K562 (cell line): Measurements from ENCODE around the gene COL23A1. TPM values are rescaled to one million over a fixed set of nuclear protein-coding genes. Genes with fewer than 3 reads are reported as not detected.

Experiments used
- CBX1 ChIP-seq: sonication (generic); IDR thresholded peaks from 2 replicates; pipeline ENCODE4 v1.6.1; 2016; ENCODE audit warnings: antibody characterized with exemption, low read depth, mild to moderate bottlenecking
- CTBP1 ChIP-seq: fragments of 450-650 bp; IDR thresholded peaks from 2 replicates; pipeline ENCODE4 v1.6.1; 2016; ENCODE audit warnings: borderline replicate concordance
- E2F8 ChIP-seq: fragments of 450-650 bp; IDR thresholded peaks from 2 replicates; pipeline ENCODE4 v1.7.1; 2018; ENCODE audit warnings: mild to moderate bottlenecking, low read depth; ENCODE audit not compliant: partially characterized antibody
- FOXJ2 ChIP-seq: fragments of 200-800 bp; sonication (Bioruptor generic); IDR thresholded peaks from 2 replicates; pipeline ENCODE4 v1.6.1; 2016; ENCODE audit warnings: missing genetic modification characterization, missing compliant biosample characterization
- GMEB1 ChIP-seq: fragments of 250-450 bp; sonication (Bioruptor Pico); IDR thresholded peaks from 2 replicates; pipeline ENCODE4 v1.4.0; 2020; ENCODE audit warnings: mild to moderate bottlenecking
- HBP1 ChIP-seq: fragments of 450-650 bp; formaldehyde crosslinking; IDR thresholded peaks from 2 replicates; pipeline ENCODE4 v1.4.0; 2022; ENCODE audit warnings: missing genetic modification characterization
- HMBOX1 ChIP-seq: sonication (generic); IDR thresholded peaks from 2 replicates; pipeline ENCODE4 v1.6.1; 2016
- JUN ChIP-seq, 2 experiments: sonication (generic) in 1 of 2; formaldehyde crosslinking in 1 of 2; IDR thresholded peaks; 2 replicates each; pipeline versions ENCODE4 v1.6.1 to v1.8.0; 2012 to 2022; ENCODE audit warnings: borderline replicate concordance in 2 of 2, mild to moderate bottlenecking in 2 of 2, improper control_type of control experiment in 1 of 2, low read depth in 1 of 2, low read length in 1 of 2, missing genetic modification reagents in 1 of 2
- NELFE ChIP-seq: IDR thresholded peaks from 2 replicates; pipeline ENCODE4 v1.6.1; 2011; ENCODE audit warnings: mild to moderate bottlenecking; ENCODE audit not compliant: insufficient read depth, insufficient read length
- NFIX ChIP-seq: fragments of 250-450 bp; sonication (Bioruptor Pico); IDR thresholded peaks from 2 replicates; pipeline ENCODE4 v1.4.0; 2020; ENCODE audit warnings: low read depth, mild to moderate bottlenecking, moderate library complexity
- POLR2A ChIP-seq: fragments of 450-650 bp; conservative IDR thresholded peaks from 2 replicates; pipeline ENCODE4 v1.6.1; 2016
- POLR2AphosphoS2 ChIP-seq: IDR thresholded peaks from 2 replicates; pipeline ENCODE4 v1.6.1; 2012; ENCODE audit warnings: low read length, improper control_type of control experiment
- SMAD4 ChIP-seq: fragments of 250-450 bp; sonication (Bioruptor Pico); conservative IDR thresholded peaks from 2 replicates; pipeline ENCODE4 v1.8.0; 2021; ENCODE audit warnings: inconsistent platforms, mild to moderate bottlenecking, moderate library complexity
- SRSF7 ChIP-seq: fragments of 200-400 bp; formaldehyde crosslinking; optimal IDR thresholded peaks from 2 replicates; pipeline ENCODE3; 2017; ENCODE audit warnings: mild to moderate bottlenecking, low read depth, low read length
- TAF15 ChIP-seq: fragments of 200-400 bp; formaldehyde crosslinking; IDR thresholded peaks from 2 replicates; pipeline ENCODE4 v1.6.1; 2017; ENCODE audit warnings: mild to moderate bottlenecking, low read depth, low read length, moderate library complexity
- TAL1 ChIP-seq: fragments of 450-650 bp; IDR thresholded peaks from 2 replicates; pipeline ENCODE4 v1.6.1; 2016; ENCODE audit warnings: mild to moderate bottlenecking
- TCF7 ChIP-seq: sonication (generic); IDR thresholded peaks from 2 replicates; pipeline ENCODE4 v1.6.1; 2016; ENCODE audit warnings: antibody characterized with exemption, borderline replicate concordance
- ZFP36 ChIP-seq: fragments of 150-350 bp; IDR thresholded peaks from 2 replicates; pipeline ENCODE4 v1.6.1; 2018; ENCODE audit warnings: low read length, low read depth; ENCODE audit not compliant: partially characterized antibody
- ZNF274 ChIP-seq: IDR thresholded peaks from 2 replicates; pipeline ENCODE4 v1.6.1; 2011; ENCODE audit warnings: low read depth, mild to moderate bottlenecking, low read length, moderate library complexity, borderline replicate concordance
- ZNF589 ChIP-seq: fragments of 200-800 bp; sonication (Bioruptor generic); IDR thresholded peaks from 2 replicates; pipeline ENCODE4 v1.6.1; 2016; ENCODE audit warnings: low read depth, missing genetic modification characterization, missing compliant biosample characterization
- polyA plus RNA-seq, 8 experiments: library from polyadenylated mRNA; depleted of rRNA in 4 of 8; stranded (reverse) in 5 of 8; unstranded in 3 of 8; fragments of >200 nt; fragmentation: Nextera tagmentation in 2 of 8; fragmentation: Illumina TruSeq in 1 of 8; extraction: Ambion mirVana in 2 of 8; extraction: Trizol in 1 of 8; gene quantifications; 2 replicates each; pipeline versions ENCODE4 v1.2.1 to v1.2.3, GENCODE V29; 2011 to 2014; ENCODE audit warnings: inconsistent platforms in 1 of 8, missing spikeins in 1 of 8
- total RNA-seq, 7 experiments: library from RNA; depleted of rRNA in 6 of 7; stranded (reverse); fragments of >200 nt in 6 of 7; fragmentation: Illumina TruSeq in 2 of 7; extraction: Trizol in 2 of 7; gene quantifications; 2 replicates each; pipeline versions ENCODE4 v1.2.1 to v1.2.3, GENCODE V29; 2011 to 2021; ENCODE audit warnings: low replicate concordance in 1 of 7

COL23A1 gene
- total and polyA plus RNA-seq, 9 of the 15 experiments (the other 6 are each of a cell fraction or from before 2014, with no cell fraction given) = 0.09 TPM; not detected in 8

- TF ChIP-seq JUN (IDR thresholded peaks at IDR 0.05; ENCODE audit: borderline replicate concordance, low read depth, low read length) (peak; percentile 22; the same call in 1 of the 2 replicates), JUN (CRISPR knock-in tag; IDR thresholded peaks at IDR 0.05; ENCODE audit: borderline replicate concordance) (peak; percentile 76; the same call in 1 of the 2 replicates), POLR2A (peak; percentile 100), NFIX (CRISPR knock-in tag) (no peak), NELFE (peak; percentile 75), CBX1 (peak; percentile 95), GMEB1 (CRISPR knock-in tag) (peak; percentile 66), CTBP1 (peak; percentile 95), TAF15 (no peak), SMAD4 (CRISPR knock-in tag) (peak; percentile 71), FOXJ2 (no peak), ZNF274 (no peak), TCF7 (peak; percentile 22; the same call in 1 of the 2 replicates), TAL1 (no peak), ZNF589 (CRISPR knock-in tag) (no peak), ZFP36 (peak; percentile 5), HBP1 (0 out of 2 replicates have a peak, but pooled peaks have one; percentile 81), SRSF7 (peak; percentile 84), E2F8 (peak; percentile 83), POLR2AphosphoS2 (peak; percentile 70; the same call in 1 of the 2 replicates), HMBOX1 (no peak)
Observed at GRCh38 chr5:178204182-178204934, 385.8 kb downstream of the COL23A1 start, which contains the start of gene HNRNPAB (continued).
